NCI-H1417 (cell line): ENCODE results near the gene SEC11C.

Source experiments
- DNase-seq, 3 experiments: peaks; one replicate each; lab custom pipeline; 2025; lab: John Stamatoyannopoulos, UW

The SEC11C gene

GRCh38 chr18:59144483-59144882, 4.8 kb downstream of the SEC11C start:
- DNase-seq = no peak

- peak in 1 of 3 experiments; percentile 29 for DNase-seq
These were observed 5.4 kb downstream of the SEC11C start for GRCh38 chr18:59145055-59145454.

- DNase-seq = peak; percentile 60 to 97 (median 91)
These were observed 8.5 kb downstream of the SEC11C start for GRCh38 chr18:59148192-59148591.

GRCh38 chr18:59149007-59149406, 9.3 kb downstream of the SEC11C start:
- DNase-seq = peak; percentile 35 to 84 (median 67)

GRCh38 chr18:59149416-59149815, 9.7 kb downstream of the SEC11C start:
- no peak for DNase-seq

- no peak for DNase-seq
These were observed 10.6 kb downstream of the SEC11C start for GRCh38 chr18:59150236-59150635.

- DNase-seq = no peak
These were observed 15.5 kb downstream of the SEC11C start for GRCh38 chr18:59155153-59155552.

- DNase-seq = no peak
These were observed 16.6 kb downstream of the SEC11C start for GRCh38 chr18:59156316-59156715.

GRCh38 chr18:59159265-59159664, 19.6 kb downstream of the SEC11C start:
- DNase-seq = peak in 1 of 3 experiments; percentile 54

- peak in 2 of 3 experiments; percentile 48 to 84 for DNase-seq
These were observed 20.3 kb downstream of the SEC11C start for GRCh38 chr18:59159986-59160385.

- DNase-seq = no peak
These were observed 33.1 kb downstream of the SEC11C start for GRCh38 chr18:59172664-59173249.

GRCh38 chr18:59177485-59177884, 37.8 kb downstream of the SEC11C start:
- DNase-seq = no peak

- no peak for DNase-seq
These were observed 40.6 kb downstream of the SEC11C start for GRCh38 chr18:59180150-59180845.

GRCh38 chr18:59182673-59183072, 43.0 kb downstream of the SEC11C start:
- peak in 1 of 3 experiments; percentile 7 for DNase-seq

GRCh38 chr18:59189008-59189407, 49.3 kb downstream of the SEC11C start:
- no peak for DNase-seq

- no peak for DNase-seq
These were observed 50.1 kb downstream of the SEC11C start for GRCh38 chr18:59189746-59190145.

- DNase-seq = peak in 2 of 3 experiments; percentile 46 to 57
These were observed 56.6 kb downstream of the SEC11C start for GRCh38 chr18:59196161-59196725.

GRCh38 chr18:59197636-59198035, 58.0 kb downstream of the SEC11C start:
- DNase-seq = no peak

GRCh38 chr18:59198215-59198614, 58.5 kb downstream of the SEC11C start:
- no peak for DNase-seq

- peak in 1 of 3 experiments; percentile 31 for DNase-seq
These were observed 61.1 kb downstream of the SEC11C start for GRCh38 chr18:59200787-59201186.

GRCh38 chr18:59202258-59202820, 62.7 kb downstream of the SEC11C start:
- peak in 1 of 3 experiments; percentile 36 for DNase-seq

GRCh38 chr18:59207506-59207905, 67.8 kb downstream of the SEC11C start:
- DNase-seq = no peak
